ENCODE data around the gene SPAG9. TPM values are rescaled to one million over a fixed set of nuclear protein-coding genes. Genes with fewer than 3 reads are reported as not detected.

The SPAG9 gene
- total and polyA plus RNA-seq, 2 of the 8 experiments (the other 6 are each of a cell fraction or from before 2014, with no cell fraction given) = 9.8 to 63.8 TPM

- Histone ChIP-seq H3K4me1 (replicated peaks in 1 of 4; ENCODE audit: control insufficient read depth in 3 of 4, insufficient read depth in 4 of 4, low read length in 3 of 4) (peaks cover 3 to 19% (median 11%) of the 10 kb centered on the region in 4 experiments), H4K8ac (ENCODE audit: extremely low read depth, insufficient read depth, low read length) (no peak overlapping the region), H3K4me2 (ENCODE audit: insufficient read depth in 1 of 2, low read depth in 2 of 2, low read length in 2 of 2) (no peak overlapping the region), H4K5ac (ENCODE audit: insufficient read length, low read depth, low read length) (no peak overlapping the region), H3K79me1 (ENCODE audit: low read depth, low read length) (no peaks in the 10 kb centered on the region), H2BK5ac (ENCODE audit: low read depth, low read length) (no peak overlapping the region; the same call in 1 of the 2 replicates), H3K27me3 (replicated peaks in 1 of 4; ENCODE audit: control insufficient read depth in 3 of 4, extremely low read depth in 1 of 4, insufficient read depth in 3 of 4, low read length in 3 of 4) (no peaks in the 10 kb centered on the region), H3K4ac (replicated peaks; ENCODE audit: insufficient read length, low read depth, low read length) (no peak overlapping the region), H3K36me3 (ENCODE audit: control insufficient read depth in 2 of 4, insufficient read depth in 4 of 4, low read length in 3 of 4) (no peaks in the 10 kb centered on the region; a peak in 1 of 8 replicates), H3K23ac (ENCODE audit: insufficient read length) (no peak overlapping the region), H2BK12ac (ENCODE audit: low read depth, low read length) (no peak overlapping the region), H3K9me3 (ENCODE audit: insufficient read depth in 2 of 2, low read depth in 1 of 2, low read length in 1 of 2) (no peaks in the 10 kb centered on the region), H2BK120ac (replicated peaks; ENCODE audit: low read depth, low read length) (no peak overlapping the region), H2AK5ac (ENCODE audit: low read depth, low read length) (no peak overlapping the region), H4K91ac (replicated peaks; ENCODE audit: insufficient read length, low read length) (no peak overlapping the region), H2BK20ac (ENCODE audit: low read length) (no peak overlapping the region; the same call in 1 of the 2 replicates), H2BK15ac (ENCODE audit: low read length) (no peak overlapping the region), H3K27ac (ENCODE audit: low read depth, low read length) (no peak overlapping the region), H3K4me3 (ENCODE audit: extremely low read depth in 1 of 4, insufficient read depth in 2 of 4, low read depth in 3 of 4, low read length in 4 of 4) (no peak overlapping the region), H4K20me1 (replicated peaks in 1 of 2; ENCODE audit: control insufficient read depth in 1 of 2, insufficient read depth in 2 of 2, low read length in 2 of 2) (no peaks in the 10 kb centered on the region), H3K56ac (replicated peaks; ENCODE audit: insufficient read length, low read depth, low read length) (no peak overlapping the region), H2AFZ (ENCODE audit: low read length) (no peak overlapping the region), H3K18ac (ENCODE audit: extremely low read depth, low read length) (no peak overlapping the region), H3K23me2 (ENCODE audit: low read depth, low read length) (no peaks in the 10 kb centered on the region), H3K79me2 (ENCODE audit: control insufficient read depth in 1 of 2, insufficient read depth in 2 of 2, low read length in 2 of 2) (no peaks in the 10 kb centered on the region), H3K14ac (ENCODE audit: insufficient read length) (no peak overlapping the region), H3K9ac (replicated peaks in 1 of 4; ENCODE audit: extremely low read depth in 1 of 4, low read depth in 3 of 4, low read length in 3 of 4) (no peak overlapping the region)
- ChIA-PET POLR2A (ENCODE audit: partially characterized antibody) (interaction anchor here (1.0 to 21.0 kb wide), 4 partner anchors 25 to 104 kb away, joined by 3 to 308 read pairs (median 4); partner anchors contain the start of gene TOB1), CTCF (ENCODE audit: partially characterized antibody) (interaction anchor here (0.6 to 21.7 kb wide), 14 partner anchors 10 to 171 kb away, joined by 3 to 735 read pairs (median 5); partner anchors contain the start of gene TOB1)
- TF ChIP-seq RAD21 (IDR thresholded peaks at IDR 0.05 in 1 of 2, conservative IDR thresholded peaks at IDR 0.05 in 1 of 2; ENCODE audit: low read depth in 2 of 2, low read length in 2 of 2) (no peak), CBX8 (IDR thresholded peaks at IDR 0.05; ENCODE audit: borderline replicate concordance, low read depth, low read length) (no peak), HDAC2 (IDR thresholded peaks at IDR 0.05; ENCODE audit: borderline replicate concordance in 1 of 2, low read depth in 2 of 2, low read length in 2 of 2) (no peak), SP2 (IDR thresholded peaks at IDR 0.05; ENCODE audit: low read length) (no peak), TAF7 (optimal IDR thresholded peaks at IDR 0.05; ENCODE audit: borderline replicate concordance, low read depth, low read length) (no peak), BACH1 (IDR thresholded peaks at IDR 0.05; ENCODE audit: low read length) (no peak)
- no peak for FAIRE-seq
- peak in 1 of 2 experiments; percentile 39 for DNase-seq (ENCODE audit: low read depth in 1 of 2, low spot score in 2 of 2)
- WGBS, 2 experiments (ENCODE audit: extremely low coverage in 1 of 2, insufficient coverage in 1 of 2, insufficient read length in 1 of 2, insufficient replicate concordance in 2 of 2, low coverage in 1 of 2, low lambda C conversion rate in 2 of 2, missing lambda C conversion rate in 1 of 2) = 77% methylated on average over 8 of the region's 8 CpGs; no CpG with 5 or more reads in 1 of the 2 experiments
Measured at GRCh38 chr17:50955667-50956120, 165.0 kb downstream of the SPAG9 start.

Measured in H1 (cell line).